ENCODE results near the gene CTCFL. TPM values are rescaled to one million over a fixed set of nuclear protein-coding genes. Genes with fewer than 3 reads are reported as not detected.

CTCFL gene
- total and polyA plus RNA-seq, 2 of the 13 experiments (the other 11 are each of a cell fraction or from before 2014, with no cell fraction given), result 0.04 TPM; not detected in 1

- TF ChIP-seq ZNF687 (CRISPR knock-in tag; IDR thresholded peaks at IDR 0.05), result peak; percentile 84
- TF ChIP-seq ZNF260 (CRISPR knock-in tag; IDR thresholded peaks at IDR 0.05; ENCODE audit: borderline replicate concordance, low read depth), result no peak
- TF ChIP-seq SALL2 (CRISPR knock-in tag; IDR thresholded peaks at IDR 0.05), result no peak
- TF ChIP-seq CERS6 (CRISPR knock-in tag; IDR thresholded peaks at IDR 0.05), result no peak
- TF ChIP-seq ZNF513 (CRISPR knock-in tag; conservative IDR thresholded peaks at IDR 0.05), result no peak
- TF ChIP-seq SP4 (CRISPR knock-in tag; IDR thresholded peaks at IDR 0.05), result no peak
- TF ChIP-seq PRDM4 (CRISPR knock-in tag; IDR thresholded peaks at IDR 0.05; ENCODE audit: borderline replicate concordance), result no peak
- no peak for TF ChIP-seq HNRNPLL (IDR thresholded peaks at IDR 0.05; ENCODE audit: low read depth, low read length, poor library complexity, severe bottlenecking)
- no peak for TF ChIP-seq SUZ12 (IDR thresholded peaks at IDR 0.05; ENCODE audit: low read depth, low read length)
- TF ChIP-seq ZBTB8A (CRISPR knock-in tag; IDR thresholded peaks at IDR 0.05; ENCODE audit: borderline replicate concordance, low read depth), result no peak
- no peak for TF ChIP-seq EHMT2 (IDR thresholded peaks at IDR 0.05; ENCODE audit: borderline replicate concordance, low read depth, low read length)
- TF ChIP-seq KAT2B (IDR thresholded peaks at IDR 0.05; ENCODE audit: borderline replicate concordance, low read depth, low read length), result no peak
- TF ChIP-seq ZNF558 (CRISPR knock-in tag; IDR thresholded peaks at IDR 0.05; ENCODE audit: borderline replicate concordance), result no peak
Observed at GRCh38 chr20:57539889-57540288, 14.9 kb upstream of the CTCFL start (continued).
